DMS79 treated with DMSO at 0.1 percent for 48 hours (cell line): ENCODE measurements around the gene PDYN.

Source experiments
- DNase-seq: peaks from one replicate; lab custom pipeline; 2025; lab: John Stamatoyannopoulos, UW

Gene PDYN

GRCh38 chr20:1934721-1935573 is 58.9 kb downstream of the PDYN start:
- no peak for DNase-seq

DNA sequence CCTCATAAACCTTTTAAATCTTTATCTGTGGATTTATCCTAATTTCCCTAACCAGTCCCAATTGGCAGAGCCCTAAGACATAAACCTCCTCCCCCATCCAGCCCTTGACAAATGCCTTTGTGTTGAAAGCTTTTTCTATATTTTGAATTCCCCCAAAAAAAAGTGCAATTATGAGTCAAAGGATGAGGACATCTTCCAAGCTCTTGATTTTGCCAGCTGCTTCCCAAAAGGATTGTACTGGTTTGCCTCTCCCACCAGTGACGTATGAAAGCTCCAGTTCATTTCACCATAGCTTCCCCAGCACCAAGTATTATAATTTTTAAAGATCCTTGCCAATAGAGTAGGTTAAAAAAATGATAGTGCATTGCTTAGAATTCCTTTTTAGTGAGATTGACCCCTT is 59.7 kb downstream of the PDYN start:
- no peak for DNase-seq

DNA sequence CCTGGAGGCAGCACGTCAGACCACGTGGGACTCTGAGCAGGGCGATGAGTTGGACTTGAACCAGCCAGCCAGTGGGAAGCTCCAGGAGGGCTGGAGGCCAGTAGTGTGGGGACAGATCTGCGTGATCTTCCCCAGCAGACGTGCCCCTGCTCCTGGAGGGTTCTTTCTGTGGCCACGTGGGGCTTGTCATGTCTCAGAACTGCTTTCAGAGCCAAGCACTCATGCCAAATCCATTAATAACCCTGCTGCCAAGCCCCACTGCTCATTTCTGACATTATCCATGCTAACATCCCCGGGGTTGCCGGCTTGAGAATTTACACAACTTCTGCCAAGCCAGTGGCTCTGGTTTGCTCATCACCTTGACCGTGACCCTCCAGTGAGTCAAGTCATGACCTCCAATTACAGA is 60.4 kb downstream of the PDYN start:
- DNase-seq: no peak

DNA sequence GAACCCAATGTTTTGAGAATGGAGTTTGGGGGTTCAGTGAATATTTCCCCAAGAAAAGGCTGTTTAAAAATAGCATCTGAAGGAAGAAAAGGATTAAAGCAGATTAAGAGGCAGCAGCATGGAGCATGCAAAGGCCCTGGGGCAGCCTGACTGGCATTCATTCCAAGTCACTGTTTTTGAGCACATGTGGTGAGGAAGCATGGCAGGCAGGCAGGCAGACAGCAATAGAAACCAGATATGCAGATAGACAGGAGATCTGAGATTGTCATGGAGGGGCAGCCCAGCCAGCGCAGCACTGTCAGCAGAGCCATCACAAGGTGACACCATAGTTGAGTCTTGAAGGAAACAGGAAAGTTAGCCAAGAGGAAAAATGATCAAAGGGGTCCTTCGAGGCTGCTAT is 60.9 kb downstream of the PDYN start:
- DNase-seq: no peak

- DNase-seq: no peak
Observed at GRCh38 chr20:1931830-1932229, 62.0 kb downstream of the PDYN start.

- no peak for DNase-seq
Observed at GRCh38 chr20:1930165-1930564, 63.7 kb downstream of the PDYN start.

GRCh38 chr20:1929460-1929859 is 64.4 kb downstream of the PDYN start:
- DNase-seq: no peak

DNA sequence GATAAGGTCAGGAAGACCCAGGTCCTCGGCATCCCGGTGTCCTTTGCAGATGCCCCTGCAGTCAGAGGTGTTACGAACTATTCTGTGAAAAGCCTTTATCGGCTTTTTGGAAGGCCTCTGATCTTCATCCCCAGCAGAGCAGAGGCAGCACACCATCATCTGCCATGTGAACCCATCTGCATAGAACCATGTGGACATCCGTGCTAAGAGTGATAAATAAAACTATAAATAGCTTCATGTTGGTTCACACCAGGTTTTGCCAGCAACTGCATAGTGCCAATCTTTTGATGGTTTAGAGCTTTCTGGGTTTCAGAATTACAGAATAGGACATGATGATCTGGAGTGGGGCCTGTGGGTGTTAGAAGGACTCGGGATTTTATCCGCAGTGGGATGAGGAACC is 65.1 kb downstream of the PDYN start:
- DNase-seq: no peak
